ENCODE data around the gene HIC1.

GRCh38 chr17:2023256-2023655, 31.6 kb upstream of the HIC1 start:
- no peak for TF ChIP-seq RAD21 (IDR thresholded peaks at IDR 0.05; ENCODE audit: low read length)
- TF ChIP-seq MXI1 (IDR thresholded peaks at IDR 0.05; ENCODE audit: low read depth, low read length) = no peak
- no peak for TF ChIP-seq CTCF (IDR thresholded peaks at IDR 0.05)
- TF ChIP-seq NRF1 (IDR thresholded peaks at IDR 0.05; ENCODE audit: low read depth, low read length) = no peak
- no peak for TF ChIP-seq PBX3 (IDR thresholded peaks at IDR 0.05)

All from SK-N-SH (cell line).